Smooth muscle cell (in vitro differentiated cells): ENCODE measurements around the gene ZFAND3. TPM values are rescaled to one million over a fixed set of nuclear protein-coding genes. Genes with fewer than 3 reads are reported as not detected.

Experiments
- DNase-seq: peaks from one replicate; lab custom pipeline; 2025; ENCODE audit not compliant: unreplicated experiment; lab: John Stamatoyannopoulos, UW
- H2AFZ ChIP-seq: fragments of 200-600 bp; sonication (generic); 2 replicates; pipeline ENCODE4 v1.6.0; 2016; ENCODE audit warnings: antibody characterized with exemption, low read depth, mild to moderate bottlenecking
- H3F3A ChIP-seq: fragments of 200-600 bp; sonication (generic); 2 replicates; pipeline ENCODE4 v1.6.0; 2017; ENCODE audit warnings: antibody characterized with exemption, low read depth
- H3K27ac ChIP-seq: fragments of 200-600 bp; sonication (generic); 2 replicates; pipeline ENCODE4 v1.5.1; 2016; ENCODE audit warnings: low read depth, mild to moderate bottlenecking
- H3K27me3 ChIP-seq: fragments of 200-600 bp; sonication (generic); 2 replicates; pipeline ENCODE4 v1.6.1; 2016; ENCODE audit warnings: low read depth, mild to moderate bottlenecking
- H3K36me3 ChIP-seq: fragments of 200-600 bp; sonication (generic); 2 replicates; pipeline ENCODE4 v1.5.1; 2016; ENCODE audit warnings: low read depth
- H3K4me1 ChIP-seq: fragments of 200-600 bp; sonication (generic); 2 replicates; pipeline ENCODE4 v1.5.1; 2016; ENCODE audit warnings: low read depth
- H3K4me2 ChIP-seq: fragments of 200-600 bp; sonication (generic); 2 replicates; pipeline ENCODE4 v1.6.0; 2016; ENCODE audit warnings: mild to moderate bottlenecking
- H3K4me3 ChIP-seq: fragments of 200-600 bp; sonication (generic); 2 replicates; pipeline ENCODE4 v1.5.1; 2016; ENCODE audit warnings: mild to moderate bottlenecking
- H3K79me2 ChIP-seq: fragments of 200-600 bp; sonication (generic); 2 replicates; pipeline ENCODE4 v1.6.0; 2016; ENCODE audit warnings: low read depth, mild to moderate bottlenecking
- H3K9ac ChIP-seq: fragments of 200-600 bp; sonication (generic); 2 replicates; pipeline ENCODE4 v1.6.0; 2016; ENCODE audit warnings: low read depth
- H3K9me3 ChIP-seq: fragments of 200-600 bp; sonication (generic); replicated peaks from 2 replicates; pipeline ENCODE4 v1.5.1; 2016; ENCODE audit warnings: low read depth
- H4K20me1 ChIP-seq: fragments of 200-600 bp; sonication (generic); 2 replicates; pipeline ENCODE4 v1.6.0; 2016; ENCODE audit warnings: low read depth
- WGBS: methylation state at CpG from one replicate; pipeline ENCODE4 v1.1.7; 2016; ENCODE audit warnings: low lambda C conversion rate; 5-methylcytosine and 5-hydroxymethylcytosine counted together
- polyA plus RNA-seq: library from polyadenylated mRNA; unstranded; fragments of >200 nt; fragmentation: Nextera tagmentation; extraction: Ambion mirVana; gene quantifications from 2 replicates; pipeline ENCODE4 v1.2.1, GENCODE V29; 2016
- total RNA-seq: library from RNA; depleted of rRNA; stranded (reverse); fragments of >200 nt; gene quantifications from 2 replicates; pipeline ENCODE4 v1.2.3, GENCODE V29; 2014
- TF ChIP-seq, protein P1 (sequence below): fragments of 200-600 bp; sonication (generic); IDR thresholded peaks from 2 replicates; pipeline ENCODE4 v1.5.1; 2017; ENCODE audit warnings: borderline replicate concordance, mild to moderate bottlenecking, antibody characterized with exemption; ENCODE audit not compliant: insufficient read depth, poor library complexity, severe bottlenecking

The ZFAND3 gene
- total and polyA plus RNA-seq, 2 experiments from 2014 or later: 27.6 to 40.5 TPM

DNA sequence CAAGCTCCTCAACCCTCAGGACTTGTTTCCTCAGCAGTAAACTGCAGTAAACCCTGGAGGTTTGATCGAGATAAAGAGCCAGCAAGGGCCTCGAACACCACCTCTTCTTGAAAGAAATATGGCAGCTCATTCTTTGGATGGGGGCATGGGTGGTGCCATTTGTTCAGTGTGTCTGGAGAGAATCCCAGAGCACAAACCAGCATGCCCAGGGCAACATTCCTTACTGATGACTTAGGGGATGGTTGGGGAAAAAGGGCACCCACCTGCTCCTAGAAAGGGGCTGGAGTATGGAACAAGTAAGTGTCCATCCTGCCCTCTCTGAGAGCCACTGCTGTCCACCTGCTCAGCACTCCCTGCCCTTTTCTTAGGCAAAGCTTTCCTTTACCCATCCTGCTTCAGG, 31.3 kb upstream of the ZFAND3 start:
- no peaks in the 10 kb centered on the region for H3K27me3 ChIP-seq
- H3K4me1 ChIP-seq: peaks cover 18% of the 10 kb centered on the region
- no peak overlapping the region for H3K4me3 ChIP-seq
- H3K79me2 ChIP-seq: no peaks in the 10 kb centered on the region
- H3K4me2 ChIP-seq: no peak overlapping the region
- H3F3A ChIP-seq: peaks cover 4% of the 10 kb centered on the region
- no peak overlapping the region for H3K27ac ChIP-seq
- no peak overlapping the region for H2AFZ ChIP-seq
- H4K20me1 ChIP-seq: no peaks in the 10 kb centered on the region
- no peak overlapping the region for H3K9ac ChIP-seq
- DNase-seq: no peak
- no peaks in the 10 kb centered on the region for H3K9me3 ChIP-seq
- H3K36me3 ChIP-seq: no peaks in the 10 kb centered on the region
- TF ChIP-seq, protein P1, sequence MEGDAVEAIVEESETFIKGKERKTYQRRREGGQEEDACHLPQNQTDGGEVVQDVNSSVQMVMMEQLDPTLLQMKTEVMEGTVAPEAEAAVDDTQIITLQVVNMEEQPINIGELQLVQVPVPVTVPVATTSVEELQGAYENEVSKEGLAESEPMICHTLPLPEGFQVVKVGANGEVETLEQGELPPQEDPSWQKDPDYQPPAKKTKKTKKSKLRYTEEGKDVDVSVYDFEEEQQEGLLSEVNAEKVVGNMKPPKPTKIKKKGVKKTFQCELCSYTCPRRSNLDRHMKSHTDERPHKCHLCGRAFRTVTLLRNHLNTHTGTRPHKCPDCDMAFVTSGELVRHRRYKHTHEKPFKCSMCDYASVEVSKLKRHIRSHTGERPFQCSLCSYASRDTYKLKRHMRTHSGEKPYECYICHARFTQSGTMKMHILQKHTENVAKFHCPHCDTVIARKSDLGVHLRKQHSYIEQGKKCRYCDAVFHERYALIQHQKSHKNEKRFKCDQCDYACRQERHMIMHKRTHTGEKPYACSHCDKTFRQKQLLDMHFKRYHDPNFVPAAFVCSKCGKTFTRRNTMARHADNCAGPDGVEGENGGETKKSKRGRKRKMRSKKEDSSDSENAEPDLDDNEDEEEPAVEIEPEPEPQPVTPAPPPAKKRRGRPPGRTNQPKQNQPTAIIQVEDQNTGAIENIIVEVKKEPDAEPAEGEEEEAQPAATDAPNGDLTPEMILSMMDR: no peak
- WGBS: 69% methylated on average over 2 of the region's 2 CpGs

DNA sequence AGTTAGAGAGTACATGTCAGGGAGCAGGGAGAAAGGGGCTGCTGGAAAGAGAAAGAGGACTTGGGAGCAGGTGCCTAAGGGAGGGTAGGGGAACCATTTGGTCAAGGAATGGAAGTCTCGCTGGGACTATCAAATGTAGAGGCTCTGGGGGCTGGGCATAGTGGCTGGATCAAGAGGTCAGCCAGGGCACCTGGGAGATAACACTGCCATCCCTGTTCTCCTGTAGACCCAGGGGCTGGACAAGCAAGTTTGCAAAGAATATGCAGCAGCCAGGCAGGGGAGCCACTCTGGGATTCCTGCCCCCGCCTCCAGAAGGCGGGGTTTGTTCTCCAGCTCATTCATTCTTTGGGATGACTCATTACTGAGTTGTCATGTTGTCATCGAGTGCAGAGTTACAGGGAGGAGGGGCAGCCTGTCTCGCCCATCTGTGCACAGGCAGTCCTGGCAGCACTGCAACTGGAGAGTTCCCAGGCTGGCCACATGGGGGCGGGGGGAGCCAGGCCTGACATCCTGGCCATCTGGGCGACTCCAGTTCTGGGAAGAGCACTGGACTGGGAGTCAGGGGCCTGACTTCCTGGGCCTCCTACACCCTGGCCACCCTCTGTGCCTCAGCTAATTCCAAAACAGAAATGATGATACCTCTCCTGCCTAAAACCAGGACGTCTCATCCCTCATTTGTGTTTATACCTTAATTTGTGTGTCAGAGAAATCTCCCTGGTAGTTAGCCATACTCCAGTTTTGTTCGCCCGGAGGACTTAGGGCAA, 28.2 kb upstream of the ZFAND3 start:
- no peaks in the 10 kb centered on the region for H3K36me3 ChIP-seq
- H3K27me3 ChIP-seq: no peaks in the 10 kb centered on the region
- WGBS: 25% methylated on average over 10 of the region's 10 CpGs
- H3K4me3 ChIP-seq: no peak overlapping the region
- TF ChIP-seq, protein P1: peak; percentile 84
- no peak overlapping the region for H3K9ac ChIP-seq
- H4K20me1 ChIP-seq: no peaks in the 10 kb centered on the region
- peak overlapping the region; percentile 45 for H3K4me2 ChIP-seq
- H2AFZ ChIP-seq: no peak overlapping the region
- H3K79me2 ChIP-seq: no peaks in the 10 kb centered on the region
- DNase-seq: peak; percentile 66
- no peak overlapping the region for H3K27ac ChIP-seq
- H3K9me3 ChIP-seq: no peaks in the 10 kb centered on the region
- no peaks in the 10 kb centered on the region for H3F3A ChIP-seq
- no peaks in the 10 kb centered on the region for H3K4me1 ChIP-seq

DNA sequence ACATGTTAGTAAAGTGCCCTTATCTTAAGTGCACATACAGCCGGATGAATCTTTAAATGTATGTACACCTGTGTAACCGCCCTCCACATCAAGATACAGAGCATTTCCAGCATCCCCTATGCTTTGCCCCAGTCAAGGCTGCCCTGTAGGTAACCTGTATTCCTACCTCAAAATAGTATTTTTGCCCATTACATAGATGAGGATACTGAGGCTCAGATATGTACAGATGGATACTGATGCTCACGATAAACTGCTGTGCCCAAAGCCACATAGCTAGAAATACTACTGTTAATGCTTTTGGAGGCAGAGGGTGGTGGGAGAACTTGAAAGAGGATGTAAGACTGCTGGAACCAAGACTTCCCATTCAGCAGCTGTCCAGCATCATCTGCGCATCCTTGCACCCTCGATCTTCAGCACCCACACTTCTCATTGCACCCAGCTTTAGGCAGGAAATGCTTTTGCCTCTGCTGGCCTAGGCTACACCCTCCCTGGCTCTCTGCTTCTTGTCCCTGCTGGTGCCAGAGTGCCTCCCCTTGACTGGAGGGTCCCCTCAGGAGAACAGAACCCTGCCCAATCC, 27.0 kb upstream of the ZFAND3 start:
- no peaks in the 10 kb centered on the region for H3K9me3 ChIP-seq
- H2AFZ ChIP-seq: no peak overlapping the region
- no peaks in the 10 kb centered on the region for H4K20me1 ChIP-seq
- H3K36me3 ChIP-seq: no peaks in the 10 kb centered on the region
- DNase-seq: no peak
- no peak overlapping the region for H3K9ac ChIP-seq
- TF ChIP-seq, protein P1: no peak
- no peak overlapping the region for H3K27ac ChIP-seq
- no peaks in the 10 kb centered on the region for H3K27me3 ChIP-seq
- no peaks in the 10 kb centered on the region for H3F3A ChIP-seq
- H3K79me2 ChIP-seq: no peaks in the 10 kb centered on the region
- H3K4me1 ChIP-seq: no peaks in the 10 kb centered on the region
- H3K4me3 ChIP-seq: no peak overlapping the region
- no peak overlapping the region for H3K4me2 ChIP-seq
- 95% methylated on average over 5 of the region's 5 CpGs for WGBS

DNA sequence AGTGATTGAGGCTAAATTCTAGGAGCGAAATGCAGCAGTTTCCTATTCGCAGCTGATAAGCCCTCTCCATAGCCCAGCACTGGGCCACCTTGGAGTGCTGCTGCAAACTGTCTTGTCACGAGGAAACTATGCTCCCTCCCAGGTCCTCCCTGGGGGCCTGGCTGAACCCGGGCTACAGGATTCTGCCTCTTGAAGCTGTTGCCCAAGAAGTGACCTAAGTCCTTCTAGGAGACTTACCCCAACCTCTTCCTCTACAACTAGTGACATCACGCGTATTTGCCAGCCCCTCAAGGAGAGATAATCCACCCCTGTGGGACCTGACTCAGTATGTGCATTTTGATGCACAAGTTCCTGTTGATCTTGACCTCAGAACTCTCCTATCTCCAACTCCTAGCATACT, 26.5 kb upstream of the ZFAND3 start:
- Histone ChIP-seq H3K4me3 (no peak overlapping the region), H3K27me3 (no peaks in the 10 kb centered on the region), H3K79me2 (no peaks in the 10 kb centered on the region), H3K9me3 (no peaks in the 10 kb centered on the region), H3K4me2 (no peak overlapping the region), H4K20me1 (no peaks in the 10 kb centered on the region), H2AFZ (no peak overlapping the region), H3F3A (no peaks in the 10 kb centered on the region), H3K4me1 (no peaks in the 10 kb centered on the region), H3K9ac (no peak overlapping the region), H3K36me3 (no peaks in the 10 kb centered on the region), H3K27ac (no peak overlapping the region)
- WGBS: 57% methylated on average over 6 of the region's 6 CpGs
- DNase-seq: no peak
- TF ChIP-seq, protein P1: no peak
